Measurements from ENCODE around the gene FABP7.
"Not testable (repeated sequence)": the region's sequence is repeated elsewhere in the genome, so short reads cannot be mapped to it uniquely, and the experiment has no call there.

The FABP7 gene

DNA sequence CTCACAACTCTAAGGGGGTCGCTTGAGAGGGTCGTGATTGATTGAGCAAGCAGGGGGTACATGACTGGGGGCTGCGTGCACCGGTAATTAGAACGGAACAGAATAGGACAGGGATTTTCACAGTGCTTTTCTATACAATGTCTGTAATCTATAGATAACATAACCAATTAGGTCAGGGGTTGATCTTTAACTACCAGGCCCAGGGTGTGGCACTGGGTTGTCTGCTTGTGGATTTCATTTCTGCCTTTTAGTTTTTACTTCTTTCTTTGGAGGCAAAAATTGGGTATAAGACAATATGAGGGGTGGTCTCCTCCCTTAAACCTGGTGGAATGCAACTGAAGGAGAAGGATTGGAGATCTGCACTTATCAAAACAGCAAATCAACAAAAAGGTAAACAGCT lies 30.6 kb upstream of the FABP7 start:
- H3K4me3 ChIP-seq; H3K4me1 ChIP-seq; DNase-seq (ENCODE audit: low spot score in 2 of 2); H3K27me3 ChIP-seq (ENCODE audit: low read depth); H3K36me3 ChIP-seq (replicated peaks); H3K9me3 ChIP-seq: not testable (repeated sequence)
- in situ Hi-C loops (cut with MboI; ENCODE audit: low sequenced_read_pairs), result loop anchor here (10.0 kb wide), 1 partner anchor 86 kb away; no protein-coding TSS in a partner anchor

DNA sequence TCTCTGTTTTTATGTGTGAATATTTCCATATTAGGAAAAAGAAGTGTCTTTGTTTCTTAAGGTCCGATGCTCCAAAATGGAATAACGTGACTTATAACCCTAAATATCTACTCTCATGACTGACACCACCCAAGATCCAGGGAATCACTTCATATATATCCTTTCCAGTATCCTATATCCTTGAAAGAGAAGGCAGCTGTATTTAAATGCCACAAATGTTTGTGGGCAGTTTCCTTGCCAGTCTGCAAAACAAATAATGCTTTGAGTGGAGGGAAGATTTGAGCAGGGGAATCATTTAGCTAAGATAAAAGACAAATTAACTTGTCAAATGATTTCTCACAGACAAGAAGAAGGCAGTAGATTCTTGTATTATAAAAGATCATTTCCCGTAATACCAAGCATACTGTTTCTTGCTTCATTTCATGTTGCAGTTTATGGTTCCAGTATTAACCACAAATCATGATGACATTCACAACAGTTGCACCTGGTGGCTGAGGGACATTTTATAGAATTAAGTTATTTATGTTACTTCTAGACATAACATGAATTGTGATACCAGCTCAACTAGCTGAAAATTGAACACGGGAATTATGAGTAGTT lies 30.0 kb upstream of the FABP7 start:
- no peak for DNase-seq (ENCODE audit: low spot score in 2 of 2)
- Histone ChIP-seq H3K36me3 (replicated peaks) (no peaks in the 10 kb centered on the region), H3K4me1 (no peaks in the 10 kb centered on the region), H3K4me3 (no peak overlapping the region), H3K27me3 (ENCODE audit: low read depth) (no peaks in the 10 kb centered on the region), H3K9me3 (no peaks in the 10 kb centered on the region)
- in situ Hi-C loops (cut with MboI; ENCODE audit: low sequenced_read_pairs), result loop anchor here (10.0 kb wide), 1 partner anchor 85 kb away; no protein-coding TSS in a partner anchor

- in situ Hi-C loops (cut with MboI; ENCODE audit: low sequenced_read_pairs), result no loop called here
- Histone ChIP-seq H3K27me3 (ENCODE audit: low read depth) (no peaks in the 10 kb centered on the region), H3K36me3 (replicated peaks) (no peaks in the 10 kb centered on the region), H3K4me3 (no peak overlapping the region), H3K4me1 (no peaks in the 10 kb centered on the region), H3K9me3 (no peaks in the 10 kb centered on the region)
- no peak for DNase-seq (ENCODE audit: low spot score in 2 of 2)
These were observed 28.2 kb upstream of the FABP7 start for GRCh38 chr6:122751326-122751725.

DNA sequence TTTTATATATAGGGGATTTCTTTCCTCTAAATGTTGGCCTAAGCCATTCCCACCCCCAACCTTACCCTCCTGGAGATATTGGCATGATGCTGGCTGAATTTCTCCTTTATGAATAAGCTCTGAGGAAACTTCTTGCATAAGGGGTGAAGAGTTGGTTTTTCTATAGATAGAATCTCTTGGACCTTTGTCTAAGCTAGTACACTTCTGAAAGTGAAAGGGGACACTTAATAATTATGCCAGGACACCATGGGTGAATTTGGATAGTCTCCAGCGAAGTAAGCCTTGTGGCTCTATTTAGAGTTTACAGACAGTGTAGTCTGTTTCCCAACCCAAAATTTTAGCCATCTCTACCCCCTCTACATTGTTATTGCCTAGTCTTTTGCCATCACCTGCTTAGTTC lies 27.1 kb upstream of the FABP7 start:
- in situ Hi-C loops (cut with MboI; ENCODE audit: low sequenced_read_pairs), result no loop called here
- H3K36me3 ChIP-seq (replicated peaks), result no peaks in the 10 kb centered on the region
- no peaks in the 10 kb centered on the region for H3K9me3 ChIP-seq

DNA sequence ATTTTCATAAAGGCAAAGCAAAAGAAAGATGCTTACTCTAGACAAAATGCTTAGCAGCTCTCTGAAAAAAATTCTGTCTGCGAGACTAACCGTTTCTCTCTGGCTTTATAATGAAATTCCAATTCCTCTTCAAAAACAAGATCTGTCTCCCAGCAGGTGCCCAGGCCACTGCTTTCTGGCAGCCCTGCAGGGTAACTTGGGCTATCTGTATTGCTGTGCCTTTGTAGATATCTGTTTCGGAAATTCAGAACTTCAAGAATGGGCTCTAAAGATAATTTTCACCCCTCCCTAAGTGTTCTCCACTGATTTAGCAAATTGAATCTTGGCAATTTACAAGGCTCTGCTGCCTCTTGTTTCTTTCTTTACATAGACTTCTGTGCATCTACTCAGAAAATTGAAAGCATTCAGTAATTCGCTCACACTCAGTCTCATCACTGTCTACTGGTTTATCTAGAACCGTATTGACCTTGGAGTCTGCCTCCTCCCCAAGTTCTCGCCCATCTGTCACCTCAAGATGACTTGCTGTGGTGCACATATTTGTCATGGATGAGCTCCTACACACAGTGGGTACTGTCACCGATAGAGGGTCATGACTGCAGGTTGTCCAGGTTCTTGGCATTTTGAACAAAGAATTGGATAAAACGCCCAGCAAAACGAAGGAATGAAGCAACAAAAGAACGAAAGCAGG lies 26.4 kb upstream of the FABP7 start:
- Histone ChIP-seq H3K4me1 (no peaks in the 10 kb centered on the region), H3K36me3 (replicated peaks) (no peaks in the 10 kb centered on the region), H3K4me3 (no peak overlapping the region), H3K27me3 (ENCODE audit: low read depth) (no peaks in the 10 kb centered on the region), H3K9me3 (no peaks in the 10 kb centered on the region)
- DNase-seq (ENCODE audit: low spot score in 2 of 2), result no peak
- in situ Hi-C loops (cut with MboI; ENCODE audit: low sequenced_read_pairs), result no loop called here

More for the DNA sequence above, 27.1 kb upstream of the FABP7 start:
- DNase-seq (ENCODE audit: low spot score in 2 of 2), result no peak
- H3K4me3 ChIP-seq, result no peak overlapping the region
- H3K4me1 ChIP-seq, result no peaks in the 10 kb centered on the region
- no peaks in the 10 kb centered on the region for H3K27me3 ChIP-seq (ENCODE audit: low read depth)

DNA sequence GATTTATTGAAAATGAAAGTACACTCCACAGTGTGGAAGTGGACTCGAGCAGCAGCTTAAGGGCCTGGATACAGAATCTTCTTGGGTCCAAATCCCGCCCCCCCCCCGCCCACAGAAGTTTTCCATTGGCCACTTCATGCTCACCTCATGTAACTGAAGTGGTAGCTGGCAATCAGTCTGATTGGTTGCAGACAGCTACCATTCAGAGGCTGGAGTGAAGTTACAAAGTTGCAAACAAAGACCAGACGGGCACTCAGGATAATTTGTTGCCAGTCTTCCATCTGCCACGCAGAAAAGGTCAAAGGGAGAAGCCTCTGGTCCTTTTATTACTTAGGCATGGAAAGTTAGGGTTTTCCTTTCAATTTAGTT lies 25.8 kb upstream of the FABP7 start:
- H3K9me3 ChIP-seq, result no peaks in the 10 kb centered on the region
- no peaks in the 10 kb centered on the region for H3K4me1 ChIP-seq
- H3K27me3 ChIP-seq (ENCODE audit: low read depth), result no peaks in the 10 kb centered on the region
- no peaks in the 10 kb centered on the region for H3K36me3 ChIP-seq (replicated peaks)
- no peak for DNase-seq (ENCODE audit: low spot score in 2 of 2)
- H3K4me3 ChIP-seq, result no peak overlapping the region
- in situ Hi-C loops (cut with MboI; ENCODE audit: low sequenced_read_pairs), result no loop called here

GRCh38 chr6:122754191-122754731 lies 25.3 kb upstream of the FABP7 start:
- in situ Hi-C loops (cut with MboI; ENCODE audit: low sequenced_read_pairs), result no loop called here
- no peaks in the 10 kb centered on the region for H3K27me3 ChIP-seq (ENCODE audit: low read depth)
- H3K4me1 ChIP-seq, result no peaks in the 10 kb centered on the region
- no peaks in the 10 kb centered on the region for H3K9me3 ChIP-seq
- DNase-seq (ENCODE audit: low spot score in 2 of 2), result no peak
- no peak overlapping the region for H3K4me3 ChIP-seq
- no peaks in the 10 kb centered on the region for H3K36me3 ChIP-seq (replicated peaks)

- H3K9me3 ChIP-seq, result no peaks in the 10 kb centered on the region
- DNase-seq (ENCODE audit: low spot score in 2 of 2), result no peak
- in situ Hi-C loops (cut with MboI; ENCODE audit: low sequenced_read_pairs), result no loop called here
- H3K4me3 ChIP-seq, result no peak overlapping the region
- H3K36me3 ChIP-seq (replicated peaks), result no peaks in the 10 kb centered on the region
- H3K27me3 ChIP-seq (ENCODE audit: low read depth), result no peaks in the 10 kb centered on the region
- no peaks in the 10 kb centered on the region for H3K4me1 ChIP-seq
These were observed 23.6 kb upstream of the FABP7 start for GRCh38 chr6:122755901-122756300.

DNA sequence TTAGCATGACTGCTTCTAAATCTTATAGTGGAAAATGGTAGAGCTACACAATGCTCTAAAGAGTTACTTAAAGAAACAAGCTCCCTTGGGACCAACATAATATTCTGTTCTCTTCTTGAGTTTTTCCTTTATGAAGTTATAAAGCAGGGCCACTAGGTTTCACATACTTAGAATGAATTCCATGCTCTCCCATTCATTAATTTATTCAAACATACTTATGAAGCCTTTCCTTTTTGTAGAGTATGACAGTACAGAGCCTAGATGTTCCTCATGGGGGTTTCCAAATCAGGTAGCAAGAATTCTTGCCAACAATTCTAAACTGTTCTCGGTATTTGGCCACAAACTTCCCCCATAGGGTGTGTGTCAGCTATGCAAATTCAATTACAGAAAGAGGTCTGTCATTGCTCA lies 20.6 kb upstream of the FABP7 start:
- Histone ChIP-seq H3K36me3 (replicated peaks) (no peaks in the 10 kb centered on the region), H3K9me3 (no peaks in the 10 kb centered on the region), H3K4me3 (no peak overlapping the region), H3K4me1 (no peaks in the 10 kb centered on the region), H3K27me3 (ENCODE audit: low read depth) (no peaks in the 10 kb centered on the region)
- in situ Hi-C loops (cut with MboI; ENCODE audit: low sequenced_read_pairs), result no loop called here
- no peak for DNase-seq (ENCODE audit: low spot score in 2 of 2)

GRCh38 chr6:122760330-122760729 lies 19.2 kb upstream of the FABP7 start:
- in situ Hi-C loops (cut with MboI; ENCODE audit: low sequenced_read_pairs), result no loop called here
- DNase-seq (ENCODE audit: low spot score in 2 of 2), result no peak
- Histone ChIP-seq H3K9me3 (no peaks in the 10 kb centered on the region), H3K27me3 (ENCODE audit: low read depth) (no peaks in the 10 kb centered on the region), H3K4me1 (no peaks in the 10 kb centered on the region), H3K36me3 (replicated peaks) (no peaks in the 10 kb centered on the region), H3K4me3 (no peak overlapping the region)

DNA sequence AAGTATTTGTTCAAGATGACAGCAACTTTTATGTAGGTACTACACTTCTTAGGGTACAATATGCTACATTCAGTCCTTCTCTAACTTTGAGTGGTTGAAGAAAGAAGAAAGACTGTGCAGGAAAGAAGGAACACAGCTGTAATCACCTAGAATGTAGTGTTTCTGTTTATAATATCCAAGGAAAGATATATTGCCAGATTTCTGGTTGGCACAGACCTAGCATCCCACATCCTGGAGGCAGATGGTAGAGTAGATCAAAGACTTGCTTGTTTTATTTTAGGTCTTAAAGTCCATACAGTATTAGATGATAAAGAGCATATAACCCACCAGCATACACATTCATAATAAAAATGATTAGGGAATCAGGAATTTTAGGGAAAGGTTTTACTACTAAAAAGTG lies 13.3 kb upstream of the FABP7 start:
- no peak for DNase-seq (ENCODE audit: low spot score in 2 of 2)
- peaks cover 3% of the 10 kb centered on the region for H3K27me3 ChIP-seq (ENCODE audit: low read depth)
- in situ Hi-C loops (cut with MboI; ENCODE audit: low sequenced_read_pairs), result no loop called here
- H3K4me1 ChIP-seq, result no peaks in the 10 kb centered on the region
- no peaks in the 10 kb centered on the region for H3K36me3 ChIP-seq (replicated peaks)
- H3K9me3 ChIP-seq, result no peaks in the 10 kb centered on the region
- H3K4me3 ChIP-seq, result no peak overlapping the region

DNA sequence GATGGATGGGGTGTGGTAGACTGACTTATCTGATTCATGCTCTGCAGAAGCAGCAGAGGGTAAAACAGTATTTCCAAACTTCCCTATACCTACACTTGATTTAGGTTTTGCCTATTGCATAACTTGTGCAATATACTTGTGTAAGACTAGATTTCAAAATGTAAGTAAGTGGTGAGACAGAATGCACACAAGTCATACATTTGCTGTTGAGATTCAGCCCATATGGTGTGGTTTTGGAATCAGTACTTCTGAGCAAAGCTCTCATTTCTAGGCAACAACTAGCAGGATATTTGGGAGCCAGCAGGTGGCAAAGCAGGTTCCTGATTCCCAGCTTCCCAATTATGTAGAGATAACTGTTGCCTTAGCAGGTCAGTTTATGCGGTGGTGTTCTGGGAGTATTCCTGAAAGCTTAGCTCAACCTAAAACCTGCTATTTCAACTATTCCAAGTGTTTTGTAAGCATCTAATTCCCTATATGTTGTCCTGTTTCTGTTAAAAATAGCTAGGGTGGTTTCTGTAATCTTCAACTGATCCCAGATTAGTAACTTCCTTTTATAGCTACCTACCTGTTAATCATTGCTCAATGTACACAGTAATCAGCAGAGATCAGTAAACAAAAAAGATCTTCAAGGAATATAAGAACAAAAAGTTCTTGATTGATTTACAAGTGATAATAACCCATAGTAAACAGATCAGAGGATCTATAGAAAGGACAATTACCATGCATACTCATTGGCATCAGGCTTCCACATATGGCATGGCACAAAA lies 8.5 kb upstream of the FABP7 start:
- no peaks in the 10 kb centered on the region for H3K4me1 ChIP-seq
- in situ Hi-C loops (cut with MboI; ENCODE audit: low sequenced_read_pairs), result no loop called here
- H3K36me3 ChIP-seq (replicated peaks), result no peaks in the 10 kb centered on the region
- DNase-seq (ENCODE audit: low spot score in 2 of 2), result no peak
- peaks cover 3% of the 10 kb centered on the region for H3K27me3 ChIP-seq (ENCODE audit: low read depth)
- no peaks in the 10 kb centered on the region for H3K9me3 ChIP-seq
- H3K4me3 ChIP-seq, result no peak overlapping the region

GRCh38 chr6:122772724-122773415 lies 6.6 kb upstream of the FABP7 start:
- Histone ChIP-seq H3K4me3 (no peak overlapping the region), H3K27me3 (ENCODE audit: low read depth) (peaks cover 3% of the 10 kb centered on the region), H3K36me3 (replicated peaks) (no peaks in the 10 kb centered on the region), H3K4me1 (no peaks in the 10 kb centered on the region), H3K9me3 (no peaks in the 10 kb centered on the region)
- DNase-seq (ENCODE audit: low spot score in 2 of 2), result no peak
- in situ Hi-C loops (cut with MboI; ENCODE audit: low sequenced_read_pairs), result no loop called here

Measured in HAP-1 (cell line).